ENCODE results near the gene GFI1B. TPM values are rescaled to one million over a fixed set of nuclear protein-coding genes. Genes with fewer than 3 reads are reported as not detected.
"Not testable (repeated sequence)": the region's sequence is repeated elsewhere in the genome, so short reads cannot be mapped to it uniquely, and the experiment has no call there.

The GFI1B gene
- total RNA-seq, 2 experiments from 2014 or later: not detected

DNA sequence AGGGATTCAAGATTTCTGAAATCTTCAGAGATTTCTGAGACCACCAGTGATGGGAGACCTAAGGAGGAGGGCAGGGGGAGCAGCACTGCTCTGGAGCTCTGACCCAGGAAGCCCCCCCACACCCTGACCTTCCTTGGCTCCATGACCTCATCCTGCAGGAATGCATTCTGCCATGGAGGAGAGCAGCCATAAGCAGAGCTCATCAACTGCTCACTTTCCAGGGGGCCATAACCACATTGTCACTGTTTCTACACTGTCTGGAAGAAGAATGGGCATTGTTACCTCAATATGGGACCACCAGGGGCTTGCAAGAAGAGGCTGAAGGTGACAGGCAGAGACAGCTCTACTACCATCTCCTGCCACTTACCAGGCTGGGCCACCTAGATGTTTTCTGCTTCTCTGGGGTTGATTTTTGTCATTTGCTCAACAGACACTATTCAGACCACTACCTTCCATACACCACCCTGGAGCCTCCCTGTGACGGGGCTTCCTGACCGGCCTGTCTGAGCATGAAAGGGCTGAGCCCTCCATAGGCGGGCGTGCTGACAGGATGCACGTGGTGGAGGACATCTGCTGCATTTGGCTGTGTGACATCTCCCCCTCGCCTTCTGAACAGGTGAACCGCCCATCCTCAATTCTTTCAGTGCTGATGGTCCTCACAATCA lies 31.7 kb upstream of the GFI1B start:
- peaks cover 24% of the 10 kb centered on the region for H3K4me1 Mint-ChIP-seq (ENCODE audit: low read depth)
- H3K9me3 Mint-ChIP-seq: no peaks in the 10 kb centered on the region

DNA sequence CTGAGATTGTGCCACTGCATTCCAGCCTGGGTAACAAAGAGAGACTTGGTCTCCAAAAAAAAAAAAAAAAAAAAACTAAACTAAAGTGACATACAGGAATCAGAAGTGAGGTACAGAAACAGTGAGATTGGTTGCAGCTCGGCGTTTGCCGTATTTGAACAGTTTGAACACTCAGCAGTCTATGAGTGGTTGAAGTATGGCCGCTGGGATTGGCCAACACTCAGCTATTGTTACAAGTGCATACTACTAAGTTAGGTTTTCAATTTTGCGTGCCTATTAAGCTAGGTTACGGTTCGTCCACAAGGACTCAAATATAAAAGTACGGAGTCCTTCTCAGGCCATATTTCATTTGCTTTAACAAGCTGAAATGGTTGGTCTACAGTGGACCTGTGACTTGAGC lies 30.7 kb upstream of the GFI1B start:
- Mint-ChIP-seq H3K27ac (no peak overlapping the region), H3K4me3 (no peak overlapping the region), H3K36me3 (ENCODE audit: low read depth) (peaks cover 1% of the 10 kb centered on the region), H3K27me3 (ENCODE audit: low read depth) (no peaks in the 10 kb centered on the region), H3K9me3 (no peaks in the 10 kb centered on the region), H3K4me1 (ENCODE audit: low read depth) (peaks cover 19% of the 10 kb centered on the region)
- DNase-seq: no peak
- CTCF ChIA-PET: interaction anchor here (0.7 to 1.4 kb wide), 3 partner anchors 9 to 74 kb away, joined by 3 to 6 read pairs (median 3); no protein-coding TSS in a partner anchor
- intact Hi-C loops (cut with micrococcal nuclease): no loop called here

More for the DNA sequence above, 31.7 kb upstream of the GFI1B start:
- Mint-ChIP-seq H3K36me3 (ENCODE audit: low read depth) (peaks cover 1% of the 10 kb centered on the region), H3K27me3 (ENCODE audit: low read depth) (no peaks in the 10 kb centered on the region), H3K4me3 (no peak overlapping the region), H3K27ac (no peak overlapping the region)
- CTCF ChIA-PET: interaction anchor here (1.4 kb wide), 1 partner anchor 75 kb away, joined by 6 read pairs; no protein-coding TSS in a partner anchor
- no peak for DNase-seq
- intact Hi-C loops (cut with micrococcal nuclease): no loop called here

DNA sequence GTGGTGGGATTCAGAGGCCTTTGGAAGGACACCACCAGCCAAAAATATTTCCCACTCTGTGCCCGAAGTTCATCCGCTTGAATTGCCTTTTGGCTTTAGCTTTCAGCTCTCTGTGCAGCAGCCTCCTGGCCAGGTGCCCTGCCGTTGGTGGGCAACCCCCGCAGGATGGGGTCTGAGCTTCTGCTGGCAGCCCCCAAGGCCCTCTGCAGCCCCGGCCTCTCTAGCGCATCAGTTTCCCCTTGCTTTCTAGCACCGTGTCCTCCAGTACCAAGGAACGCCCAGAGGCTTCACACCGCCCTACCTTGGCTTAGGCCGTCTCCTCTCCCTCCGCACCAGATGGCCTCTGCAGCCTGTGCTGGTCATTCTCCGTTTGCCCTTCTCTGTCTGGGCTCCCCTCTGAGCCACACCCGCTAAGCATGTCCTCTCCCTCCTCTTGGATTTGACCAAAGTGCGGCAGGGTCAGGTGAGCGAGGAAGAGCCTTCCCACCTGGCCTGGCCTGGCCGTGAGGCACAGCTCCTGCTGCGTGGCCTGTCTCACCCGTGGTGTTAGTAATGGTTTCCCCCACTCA lies 29.9 kb upstream of the GFI1B start:
- intact Hi-C loops (cut with micrococcal nuclease): no loop called here
- Mint-ChIP-seq H3K4me1 (ENCODE audit: low read depth) (peaks cover 12% of the 10 kb centered on the region), H3K36me3 (ENCODE audit: low read depth) (peaks cover 1% of the 10 kb centered on the region), H3K9me3 (no peaks in the 10 kb centered on the region), H3K4me3 (no peak overlapping the region), H3K27ac (no peak overlapping the region), H3K27me3 (ENCODE audit: low read depth) (no peaks in the 10 kb centered on the region)
- DNase-seq: no peak
- CTCF ChIA-PET: interaction anchor here (0.7 to 1.1 kb wide), 3 partner anchors 8 to 74 kb away, joined by 3 to 4 read pairs (median 3); no protein-coding TSS in a partner anchor

DNA sequence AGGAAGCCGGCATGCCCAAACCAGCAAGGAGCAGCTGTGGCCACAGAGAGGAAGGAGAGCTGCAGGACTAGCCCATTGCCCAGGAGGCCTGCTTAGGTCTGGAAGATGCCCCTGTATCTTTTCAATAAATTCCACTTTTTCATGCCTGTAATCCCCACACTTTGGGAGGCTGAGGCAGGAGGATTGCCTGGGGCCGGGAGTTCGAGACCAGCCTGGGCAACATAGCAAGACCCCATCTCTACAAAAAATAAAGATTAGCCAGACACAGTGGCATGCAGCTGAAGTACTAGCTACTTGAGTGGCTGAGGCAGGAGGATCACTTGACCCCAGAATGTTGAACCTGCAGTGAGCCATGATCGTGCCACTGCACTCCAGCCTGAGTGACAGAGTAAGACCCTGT lies 28.8 kb upstream of the GFI1B start:
- CTCF ChIA-PET: no interaction called here
- Mint-ChIP-seq H3K36me3 (ENCODE audit: low read depth) (no peaks in the 10 kb centered on the region), H3K27me3 (ENCODE audit: low read depth) (no peaks in the 10 kb centered on the region), H3K4me3 (no peak overlapping the region), H3K4me1 (ENCODE audit: low read depth) (peaks cover 6% of the 10 kb centered on the region), H3K9me3 (no peaks in the 10 kb centered on the region), H3K27ac (no peak overlapping the region)
- no peak for DNase-seq
- intact Hi-C loops (cut with micrococcal nuclease): no loop called here

DNA sequence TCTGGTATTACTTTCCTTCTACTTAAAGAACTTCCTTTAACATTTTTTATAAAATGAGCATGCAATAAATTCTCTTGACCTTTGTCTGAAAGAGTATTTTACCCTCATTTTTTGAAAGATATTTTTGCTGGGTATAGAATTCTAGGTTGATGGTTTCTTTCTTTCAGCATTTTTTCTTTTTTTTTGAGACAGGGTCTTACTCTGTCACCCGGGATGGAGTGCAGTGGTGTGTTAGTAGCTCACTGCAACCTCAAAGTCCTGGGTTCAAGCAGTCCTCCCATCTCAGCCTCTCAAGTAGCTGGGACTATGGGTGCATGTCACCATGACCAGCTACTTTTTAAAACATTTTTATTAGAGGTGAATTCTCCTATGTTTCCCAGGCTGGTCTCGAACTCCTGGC lies 23.4 kb upstream of the GFI1B start:
- Mint-ChIP-seq H3K4me3 (no peak overlapping the region), H3K4me1 (ENCODE audit: low read depth) (no peaks in the 10 kb centered on the region), H3K27ac (no peak overlapping the region), H3K9me3 (peaks cover 12% of the 10 kb centered on the region), H3K27me3 (ENCODE audit: low read depth) (no peaks in the 10 kb centered on the region), H3K36me3 (ENCODE audit: low read depth) (no peaks in the 10 kb centered on the region)
- CTCF ChIA-PET: interaction anchor here (0.7 to 1.0 kb wide), 2 partner anchors 50 to 54 kb away, joined by 3 read pairs; no protein-coding TSS in a partner anchor
- DNase-seq: no peak
- intact Hi-C loops (cut with micrococcal nuclease): no loop called here

DNA sequence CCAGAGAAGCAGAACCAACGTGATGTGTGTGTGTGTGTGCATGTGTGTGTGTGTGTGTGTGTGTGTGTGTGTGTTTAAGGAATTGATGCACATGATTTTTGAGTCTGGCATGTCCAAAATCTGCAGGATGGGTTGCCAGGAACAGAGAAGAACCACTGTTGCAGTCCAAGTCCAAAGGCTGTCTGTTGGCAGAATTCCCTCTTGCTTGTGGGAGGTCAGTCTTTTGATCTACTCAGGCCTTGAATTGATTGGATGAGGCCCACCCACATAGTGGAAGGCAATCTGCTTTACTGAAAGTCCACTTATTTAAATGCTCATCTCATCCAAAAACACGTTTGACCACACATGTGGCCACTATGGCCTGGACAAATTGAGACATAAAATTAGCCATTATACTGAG lies 22.7 kb upstream of the GFI1B start:
- intact Hi-C loops (cut with micrococcal nuclease): no loop called here
- Mint-ChIP-seq H3K27ac (no peak overlapping the region), H3K4me3 (no peak overlapping the region), H3K36me3 (ENCODE audit: low read depth) (no peaks in the 10 kb centered on the region), H3K4me1 (ENCODE audit: low read depth) (no peaks in the 10 kb centered on the region), H3K9me3 (peaks cover 12% of the 10 kb centered on the region), H3K27me3 (ENCODE audit: low read depth) (no peaks in the 10 kb centered on the region)
- no peak for DNase-seq
- CTCF ChIA-PET: interaction anchor here (0.6 to 1.0 kb wide), 3 partner anchors 50 to 325 kb away, joined by 3 to 4 read pairs (median 3); no protein-coding TSS in a partner anchor

DNA sequence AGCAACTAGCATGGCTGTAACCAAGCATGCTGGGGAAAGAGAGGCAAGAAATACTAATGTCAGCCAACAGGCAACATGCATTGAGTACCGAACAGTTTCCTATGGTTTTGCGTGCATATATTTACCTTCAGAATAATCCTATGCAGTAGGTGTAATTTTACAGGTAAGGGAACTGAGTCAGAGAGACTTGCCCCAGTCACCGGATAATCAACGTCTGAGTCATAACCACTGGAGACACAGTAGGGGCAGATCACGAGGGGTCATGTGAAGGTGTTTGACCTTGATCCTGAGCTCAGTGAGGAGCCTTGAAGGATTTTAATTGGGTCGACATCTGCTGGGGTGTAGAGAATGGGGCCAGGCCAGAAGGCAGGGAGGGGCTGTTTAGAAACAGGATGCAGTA lies 20.7 kb upstream of the GFI1B start:
- CTCF ChIA-PET: interaction anchor here (1.0 kb wide), 1 partner anchor 16 kb away, joined by 3 read pairs; no protein-coding TSS in a partner anchor
- no peak overlapping the region for H3K27ac Mint-ChIP-seq
- H3K4me3 Mint-ChIP-seq: no peak overlapping the region
- H3K36me3 Mint-ChIP-seq (ENCODE audit: low read depth): no peaks in the 10 kb centered on the region
- peaks cover 3% of the 10 kb centered on the region for H3K27me3 Mint-ChIP-seq (ENCODE audit: low read depth)
- DNase-seq: no peak
- H3K9me3 Mint-ChIP-seq: peaks cover 12% of the 10 kb centered on the region
- no peaks in the 10 kb centered on the region for H3K4me1 Mint-ChIP-seq (ENCODE audit: low read depth)
- intact Hi-C loops (cut with micrococcal nuclease): no loop called here

DNA sequence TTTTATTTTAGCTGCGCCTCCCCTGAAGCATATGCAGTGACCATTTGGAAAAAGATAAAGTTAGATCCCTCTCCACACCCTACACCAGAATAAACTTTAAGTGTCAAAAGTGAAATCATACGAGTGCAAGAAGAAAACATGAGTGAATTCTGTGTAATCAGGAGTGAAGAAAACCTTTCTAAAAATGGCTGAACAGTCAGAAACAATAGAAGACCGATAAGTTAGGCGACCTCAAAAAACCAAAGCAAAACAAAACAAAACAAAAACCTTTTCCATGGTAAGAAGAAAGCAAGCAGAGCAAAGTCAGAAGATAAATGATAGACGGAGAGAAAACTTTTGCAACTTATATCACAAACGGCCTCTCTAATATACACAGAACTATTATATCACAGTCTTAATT lies 17.5 kb upstream of the GFI1B start:
- Mint-ChIP-seq H3K27ac (no peak overlapping the region), H3K27me3 (ENCODE audit: low read depth) (peaks cover 3% of the 10 kb centered on the region), H3K36me3 (ENCODE audit: low read depth) (no peaks in the 10 kb centered on the region), H3K9me3 (peaks cover 6% of the 10 kb centered on the region), H3K4me1 (ENCODE audit: low read depth) (no peaks in the 10 kb centered on the region), H3K4me3 (no peak overlapping the region)
- intact Hi-C loops (cut with micrococcal nuclease): no loop called here
- CTCF ChIA-PET: no interaction called here
- no peak for DNase-seq

DNA sequence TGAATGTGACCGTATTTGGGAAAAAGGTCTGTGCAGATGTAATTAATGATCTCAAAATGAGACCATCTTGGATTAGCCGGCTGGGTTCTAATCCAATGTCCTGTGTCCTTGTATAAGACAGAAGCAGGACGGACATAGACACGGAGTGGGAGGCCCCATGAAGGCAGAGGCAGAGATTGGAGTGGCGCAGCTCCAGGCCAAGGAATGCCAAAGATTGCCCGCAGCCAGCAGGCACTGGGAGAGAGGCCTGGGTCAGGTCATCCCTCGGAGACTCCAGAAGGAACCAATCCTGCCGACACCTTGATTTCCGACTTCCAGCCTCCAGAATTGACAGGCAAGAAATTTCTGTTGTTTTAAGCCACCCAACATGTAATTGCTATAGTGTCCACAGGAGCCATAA lies 13.0 kb upstream of the GFI1B start:
- Mint-ChIP-seq H3K4me1 (ENCODE audit: low read depth) (no peaks in the 10 kb centered on the region), H3K27ac (no peak overlapping the region), H3K36me3 (ENCODE audit: low read depth) (no peaks in the 10 kb centered on the region), H3K4me3 (no peak overlapping the region), H3K9me3 (no peaks in the 10 kb centered on the region), H3K27me3 (ENCODE audit: low read depth) (peaks cover 3% of the 10 kb centered on the region)
- intact Hi-C loops (cut with micrococcal nuclease): no loop called here
- no peak for DNase-seq
- CTCF ChIA-PET: no interaction called here

DNA sequence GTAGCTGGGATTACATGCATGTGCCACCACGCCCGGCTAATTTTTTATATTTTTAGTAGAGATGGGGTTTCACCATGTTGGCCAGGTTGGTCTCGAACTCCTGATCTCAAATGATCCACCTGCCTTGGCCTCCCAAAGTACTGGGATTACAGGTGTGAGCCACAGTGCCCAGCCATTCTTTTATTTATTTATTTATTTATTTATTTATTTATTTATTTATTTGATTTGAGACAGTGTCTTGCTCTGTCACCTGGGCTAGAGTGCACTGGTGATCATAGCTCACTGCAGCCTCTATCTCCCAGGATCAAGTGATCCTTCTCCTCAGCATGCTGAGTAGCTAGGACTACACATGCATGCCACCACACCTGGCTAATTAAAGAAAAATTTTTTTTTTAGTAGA lies 10.6 kb upstream of the GFI1B start:
- not testable (repeated sequence) for H3K27ac Mint-ChIP-seq

DNA sequence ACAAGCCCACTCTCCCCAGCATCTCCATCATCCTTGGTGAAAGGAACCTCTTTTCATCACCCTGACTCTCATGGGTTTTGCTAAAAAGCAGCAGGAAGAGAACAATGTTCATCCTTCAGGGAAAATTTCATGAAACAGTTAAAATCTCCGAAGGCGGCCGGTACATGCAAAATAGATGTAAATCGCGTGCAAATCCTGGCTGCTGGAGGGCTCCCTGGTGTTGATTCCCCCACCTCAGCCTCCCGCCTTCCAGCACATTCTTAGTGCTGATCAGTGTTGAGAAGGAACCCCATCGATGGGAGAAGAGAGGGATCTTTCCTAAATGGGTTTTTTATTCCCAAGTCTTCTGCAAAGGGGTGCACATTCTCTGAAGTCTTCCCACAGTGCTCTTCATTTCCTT lies 8.7 kb upstream of the GFI1B start:
- no peaks in the 10 kb centered on the region for H3K36me3 Mint-ChIP-seq (ENCODE audit: low read depth)
- no peaks in the 10 kb centered on the region for H3K4me1 Mint-ChIP-seq (ENCODE audit: low read depth)
- no peak for DNase-seq
- intact Hi-C loops (cut with micrococcal nuclease): loop anchor here (5.0 kb wide), 2 partner anchors 122 to 462 kb away; no protein-coding TSS in a partner anchor
- no peak overlapping the region for H3K27ac Mint-ChIP-seq
- CTCF ChIA-PET: interaction anchor here (0.6 to 1.2 kb wide), 2 partner anchors 69 to 405 kb away, joined by 3 read pairs; no protein-coding TSS in a partner anchor
- no peak overlapping the region for H3K4me3 Mint-ChIP-seq
- no peaks in the 10 kb centered on the region for H3K9me3 Mint-ChIP-seq
- H3K27me3 Mint-ChIP-seq (ENCODE audit: low read depth): no peaks in the 10 kb centered on the region

More for the DNA sequence above, 10.6 kb upstream of the GFI1B start:
- DNase-seq; intact Hi-C loops (cut with micrococcal nuclease); H3K9me3 Mint-ChIP-seq; CTCF ChIA-PET; H3K27me3 Mint-ChIP-seq (ENCODE audit: low read depth); H3K36me3 Mint-ChIP-seq (ENCODE audit: low read depth); H3K4me3 Mint-ChIP-seq; H3K4me1 Mint-ChIP-seq (ENCODE audit: low read depth): not testable (repeated sequence)

DNA sequence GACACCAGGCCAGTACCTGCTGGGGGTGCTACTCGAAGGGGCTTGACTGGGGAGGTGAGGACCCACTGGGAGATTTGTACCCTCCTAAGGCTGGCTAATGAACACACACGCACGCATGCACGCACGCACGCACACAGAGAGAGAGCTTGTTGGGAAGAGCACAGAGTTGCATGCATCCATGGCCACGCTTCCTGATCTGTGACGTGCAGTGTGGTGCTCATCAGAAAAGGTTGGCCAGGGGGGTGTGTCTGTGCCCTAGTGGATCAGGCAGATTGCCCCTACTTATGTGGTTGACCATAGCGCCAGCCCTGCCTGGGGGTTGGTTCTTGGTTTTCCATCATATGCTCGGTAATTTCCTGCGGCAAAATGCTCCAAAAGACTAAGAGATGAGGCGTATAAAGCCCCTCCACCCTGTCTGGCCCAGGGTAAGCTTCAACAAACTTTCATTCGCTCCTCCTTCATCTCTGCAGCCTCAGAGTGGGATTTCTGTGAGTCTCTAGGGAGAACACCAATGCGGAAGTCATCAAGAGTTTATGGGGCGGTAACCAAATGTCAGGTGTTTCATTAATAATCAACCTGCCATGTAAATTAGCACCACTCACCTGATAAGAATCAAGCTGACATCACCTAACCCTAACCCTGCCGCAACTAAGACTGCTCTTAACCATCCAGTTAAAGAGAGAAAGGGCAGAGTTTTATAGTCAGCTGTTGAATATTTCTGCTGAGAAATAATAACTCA lies 8.0 kb upstream of the GFI1B start:
- Mint-ChIP-seq H3K27ac (no peak overlapping the region), H3K36me3 (ENCODE audit: low read depth) (no peaks in the 10 kb centered on the region), H3K9me3 (no peaks in the 10 kb centered on the region), H3K4me1 (ENCODE audit: low read depth) (no peaks in the 10 kb centered on the region), H3K4me3 (no peak overlapping the region), H3K27me3 (ENCODE audit: low read depth) (peaks cover 2% of the 10 kb centered on the region)
- no peak for DNase-seq
- intact Hi-C loops (cut with micrococcal nuclease): loop anchor here (5.0 kb wide), 2 partner anchors 123 to 463 kb away; no protein-coding TSS in a partner anchor
- CTCF ChIA-PET: interaction anchor here (0.6 to 1.2 kb wide), 3 partner anchors 47 to 404 kb away, joined by 3 to 5 read pairs (median 3); no protein-coding TSS in a partner anchor

Data from activated naive CD4-positive, alpha-beta T cell treated with anti-CD3 and anti-CD28 coated beads for 36 hours (primary cell).